ENCODE measurements around the gene ZBTB16. TPM values are rescaled to one million over a fixed set of nuclear protein-coding genes. Genes with fewer than 3 reads are reported as not detected.

Gene ZBTB16
- total RNA-seq, 1 experiment from 2014 or later = 70.4 TPM

GRCh38 chr11:114148013-114148382 lies 88.5 kb downstream of the ZBTB16 start:
- no peaks in the 10 kb centered on the region for H3K27me3 Mint-ChIP-seq (ENCODE audit: insufficient read depth, unreplicated experiment)
- intact Hi-C loops (cut with micrococcal nuclease) = no loop called here
- ChIA-PET CTCF (interaction anchor here (0.5 kb wide), 1 partner anchor 92 kb away, joined by 3 read pairs; no protein-coding TSS in a partner anchor), POLR2A (interaction anchor here (0.9 to 7.6 kb wide), 11 partner anchors 11 to 95 kb away, joined by 3 to 79 read pairs (median 6); no protein-coding TSS in a partner anchor)
- H3K9me3 Mint-ChIP-seq (ENCODE audit: unreplicated experiment) = no peaks in the 10 kb centered on the region
- BruUV-seq (replicated peaks) = no TSS peak
- DNase-seq (ENCODE audit: unreplicated experiment) = no peak
- TF ChIP-seq CTCF (IDR thresholded peaks at IDR 0.05; ENCODE audit: unreplicated experiment) = no peak
- peaks cover 97% of the 10 kb centered on the region for H3K36me3 Mint-ChIP-seq (ENCODE audit: insufficient read depth, unreplicated experiment)
- no peak overlapping the region for H3K4me3 Mint-ChIP-seq (ENCODE audit: unreplicated experiment)
- peak overlapping the region; percentile 99 for H3K27ac Mint-ChIP-seq (ENCODE audit: low read depth, unreplicated experiment)
- peaks cover 72% of the 10 kb centered on the region for H3K4me1 Mint-ChIP-seq (ENCODE audit: insufficient read depth, unreplicated experiment)

GRCh38 chr11:114149689-114150407 lies 90.3 kb downstream of the ZBTB16 start:
- no peak for TF ChIP-seq CTCF (IDR thresholded peaks at IDR 0.05; ENCODE audit: unreplicated experiment)
- Mint-ChIP-seq H3K36me3 (ENCODE audit: insufficient read depth, unreplicated experiment) (peaks cover 94% of the 10 kb centered on the region), H3K4me3 (ENCODE audit: unreplicated experiment) (no peak overlapping the region), H3K4me1 (ENCODE audit: insufficient read depth, unreplicated experiment) (peaks cover 77% of the 10 kb centered on the region), H3K9me3 (ENCODE audit: unreplicated experiment) (no peaks in the 10 kb centered on the region), H3K27me3 (ENCODE audit: insufficient read depth, unreplicated experiment) (no peaks in the 10 kb centered on the region), H3K27ac (ENCODE audit: low read depth, unreplicated experiment) (peak overlapping the region; percentile 99)
- POLR2A ChIA-PET = interaction anchor here (0.8 to 7.6 kb wide), 14 partner anchors 9 to 150 kb away, joined by 3 to 79 read pairs (median 6); no protein-coding TSS in a partner anchor
- no TSS peak for BruUV-seq (replicated peaks)
- intact Hi-C loops (cut with micrococcal nuclease) = no loop called here
- CTCF ChIA-PET = no interaction called here
- DNase-seq (ENCODE audit: unreplicated experiment) = no peak

GRCh38 chr11:114150671-114151070 lies 91.2 kb downstream of the ZBTB16 start:
- no peak overlapping the region for H3K4me3 Mint-ChIP-seq (ENCODE audit: unreplicated experiment)
- no peaks in the 10 kb centered on the region for H3K9me3 Mint-ChIP-seq (ENCODE audit: unreplicated experiment)
- ChIA-PET POLR2A (interaction anchor here (0.9 to 7.6 kb wide), 7 partner anchors 8 to 29 kb away, joined by 3 to 79 read pairs (median 8); no protein-coding TSS in a partner anchor), CTCF (no interaction called here)
- BruUV-seq (replicated peaks) = no TSS peak
- H3K4me1 Mint-ChIP-seq (ENCODE audit: insufficient read depth, unreplicated experiment) = peaks cover 77% of the 10 kb centered on the region
- H3K36me3 Mint-ChIP-seq (ENCODE audit: insufficient read depth, unreplicated experiment) = peaks cover 94% of the 10 kb centered on the region
- H3K27me3 Mint-ChIP-seq (ENCODE audit: insufficient read depth, unreplicated experiment) = no peaks in the 10 kb centered on the region
- intact Hi-C loops (cut with micrococcal nuclease) = no loop called here
- DNase-seq (ENCODE audit: unreplicated experiment) = no peak
- H3K27ac Mint-ChIP-seq (ENCODE audit: low read depth, unreplicated experiment) = peak overlapping the region; percentile 99
- TF ChIP-seq CTCF (IDR thresholded peaks at IDR 0.05; ENCODE audit: unreplicated experiment) = no peak

- Mint-ChIP-seq H3K27ac (ENCODE audit: low read depth, unreplicated experiment) (peak overlapping the region; percentile 99), H3K27me3 (ENCODE audit: insufficient read depth, unreplicated experiment) (no peaks in the 10 kb centered on the region), H3K9me3 (ENCODE audit: unreplicated experiment) (no peaks in the 10 kb centered on the region), H3K4me3 (ENCODE audit: unreplicated experiment) (no peak overlapping the region), H3K4me1 (ENCODE audit: insufficient read depth, unreplicated experiment) (peaks cover 84% of the 10 kb centered on the region), H3K36me3 (ENCODE audit: insufficient read depth, unreplicated experiment) (peaks cover 94% of the 10 kb centered on the region)
- no peak for DNase-seq (ENCODE audit: unreplicated experiment)
- BruUV-seq (replicated peaks) = no TSS peak
- ChIA-PET POLR2A (interaction anchor here (0.7 to 2.0 kb wide), 16 partner anchors 9 to 144 kb away, joined by 3 to 27 read pairs (median 6); partner anchors contain the start of gene NNMT), CTCF (interaction anchor here (0.7 to 1.3 kb wide), 4 partner anchors 15 to 65 kb away, joined by 3 to 4 read pairs (median 3); no protein-coding TSS in a partner anchor)
- intact Hi-C loops (cut with micrococcal nuclease) = no loop called here
- TF ChIP-seq CTCF (IDR thresholded peaks at IDR 0.05; ENCODE audit: unreplicated experiment) = no peak
These were observed 92.1 kb downstream of the ZBTB16 start for GRCh38 chr11:114151631-114152030.
